SK-N-SH (cell line): Measurements from ENCODE around the gene TMEM63C. TPM values are rescaled to one million over a fixed set of nuclear protein-coding genes. Genes with fewer than 3 reads are reported as not detected.
A peak's percentile ranks its signal among the peaks of the same experiment; 100 is the strongest.

ENCODE experiments used
- CTCF ChIA-PET: fragments of 300-600, 350-600 bp; formaldehyde crosslinking; extraction: SDS; loops from one replicate; lab custom pipeline; 2021; lab: Yijun Ruan, JAX
- POLR2A ChIA-PET: fragments of 350-600 bp; sonication (Branson Sonifier 250); formaldehyde crosslinking; extraction: SDS; loops from one replicate; lab custom pipeline; 2020; ENCODE audit warnings: antibody characterized with exemption, inconsistent platforms; lab: Yijun Ruan, JAX
- DNase-seq: peaks from one replicate; pipeline ENCODE4 v3.0.0; 2012
- H2AFZ ChIP-seq: fragments of 200-600 bp; sonication (generic); 2 replicates; pipeline ENCODE4 v1.8.1; 2016; ENCODE audit warnings: antibody characterized with exemption, mild to moderate bottlenecking, low read depth
- H3F3A ChIP-seq: fragments of 200-600 bp; sonication (generic); replicated peaks from 2 replicates; pipeline ENCODE3; 2016; ENCODE audit warnings: antibody characterized with exemption, mild to moderate bottlenecking; ENCODE audit not compliant: insufficient read depth
- H3K27ac ChIP-seq, 2 experiments: fragments of 200-500 bp in 1 of 2; fragments of 200-600 bp in 1 of 2; sonication (Bioruptor generic) in 1 of 2; sonication (generic), shearing (Covaris generic) in 1 of 2; 2 replicates each; pipeline versions ENCODE4 v1.5.1 to v1.6.1; 2014 to 2016; ENCODE audit warnings: low read depth in 2 of 2, inconsistent platforms in 1 of 2, low read length in 1 of 2, mild to moderate bottlenecking in 1 of 2, mixed read lengths in 1 of 2
- H3K27me3 ChIP-seq: fragments of 200-600 bp; sonication (generic), shearing (Covaris generic); 2 replicates; pipeline ENCODE4 v1.6.1; 2016; ENCODE audit warnings: mixed run types; ENCODE audit not compliant: insufficient read depth
- H3K36me3 ChIP-seq, 2 experiments: fragments of 200-500 bp in 1 of 2; fragments of 200-600 bp in 1 of 2; sonication (Bioruptor generic) in 1 of 2; sonication (generic) in 1 of 2; replicated peaks in 1 of 2; 2 replicates each; pipeline versions ENCODE3 to v1.5.1; 2014 to 2016; ENCODE audit warnings: low read length in 1 of 2, mild to moderate bottlenecking in 1 of 2; ENCODE audit not compliant: insufficient read depth in 2 of 2, control insufficient read depth in 1 of 2
- H3K4me1 ChIP-seq, 2 experiments: fragments of 200-500 bp in 1 of 2; fragments of 200-600 bp in 1 of 2; sonication (Bioruptor generic) in 1 of 2; sonication (generic), shearing (Covaris generic) in 1 of 2; 2 replicates each; pipeline versions ENCODE4 v1.5.1 to v1.6.1; 2014 to 2016; ENCODE audit warnings: low read depth in 1 of 2, low read length in 1 of 2, mixed run types in 1 of 2; ENCODE audit not compliant: insufficient read depth in 2 of 2, control insufficient read depth in 1 of 2
- H3K4me2 ChIP-seq: fragments of 200-600 bp; sonication (generic), shearing (Covaris generic); 2 replicates; pipeline ENCODE4 v1.6.1; 2017; ENCODE audit warnings: mixed run types
- H3K4me3 ChIP-seq, 2 experiments: fragments of 200-500 bp in 1 of 2; fragments of 200-600 bp in 1 of 2; sonication (Bioruptor generic) in 1 of 2; sonication (generic), shearing (Covaris generic) in 1 of 2; 2 replicates each; pipeline versions ENCODE4 v1.5.1 to v1.8.1; 2014 to 2016; ENCODE audit warnings: low read depth in 2 of 2, inconsistent platforms in 1 of 2, low read length in 1 of 2, mild to moderate bottlenecking in 1 of 2, mixed read lengths in 1 of 2, moderate library complexity in 1 of 2
- H3K79me2 ChIP-seq: fragments of 200-600 bp; sonication (generic); 2 replicates; pipeline ENCODE4 v1.8.1; 2017; ENCODE audit warnings: mild to moderate bottlenecking; ENCODE audit not compliant: insufficient read depth
- H3K9ac ChIP-seq: fragments of 200-600 bp; sonication (generic); 2 replicates; pipeline ENCODE4 v1.6.1; 2017; ENCODE audit warnings: mixed run types
- H3K9me2 ChIP-seq: fragments of 200-600 bp; sonication (generic); 2 replicates; pipeline ENCODE4 v1.6.1; 2017; ENCODE audit warnings: mixed run types
- H3K9me3 ChIP-seq: fragments of 200-600 bp; sonication (generic); 2 replicates; pipeline ENCODE4 v1.6.1; 2017; ENCODE audit warnings: mixed run types, mild to moderate bottlenecking, moderate library complexity
- H4K20me1 ChIP-seq: fragments of 200-600 bp; sonication (generic); 2 replicates; pipeline ENCODE4 v1.6.1; 2017; ENCODE audit warnings: mild to moderate bottlenecking, mixed run types; ENCODE audit not compliant: insufficient read depth
- CHD2 ChIP-seq: fragments of 150-350 bp; IDR thresholded peaks from 2 replicates; pipeline ENCODE4 v1.6.1; 2018; ENCODE audit warnings: low read length; ENCODE audit not compliant: partially characterized antibody
- EP300 ChIP-seq, 2 experiments: IDR thresholded peaks; 2 replicates each; pipeline versions ENCODE4 v1.4.0 to v1.6.1; 2012; ENCODE audit warnings: borderline replicate concordance in 1 of 2, low read depth in 1 of 2, low read length in 1 of 2
- FOXJ3 ChIP-seq: sonication (generic); formaldehyde crosslinking; IDR thresholded peaks from 2 replicates; pipeline ENCODE4 v1.5.1; 2020; ENCODE audit warnings: mild to moderate bottlenecking, missing genetic modification reagents
- FOXM1 ChIP-seq: IDR thresholded peaks from 2 replicates; pipeline ENCODE4 v1.4.0; 2012; ENCODE audit warnings: low read depth, mild to moderate bottlenecking
- GABPA ChIP-seq: IDR thresholded peaks from 2 replicates; pipeline ENCODE4 v1.4.0; 2012; ENCODE audit warnings: low read depth, mild to moderate bottlenecking
- GATA2 ChIP-seq: sonication (generic); formaldehyde crosslinking; IDR thresholded peaks from 2 replicates; pipeline ENCODE4 v1.5.0; 2020; ENCODE audit warnings: mild to moderate bottlenecking, missing genetic modification reagents
- IRF3 ChIP-seq: fragments of 150-350 bp; IDR thresholded peaks from 2 replicates; pipeline ENCODE4 v1.6.1; 2016; ENCODE audit warnings: mild to moderate bottlenecking, low read depth, low read length
- MAX ChIP-seq: IDR thresholded peaks from 2 replicates; pipeline ENCODE4 v1.4.0; 2012; ENCODE audit warnings: low read depth
- MEF2A ChIP-seq: IDR thresholded peaks from 2 replicates; pipeline ENCODE4 v1.4.0; 2012; ENCODE audit warnings: low read depth, borderline replicate concordance
- MXI1 ChIP-seq: IDR thresholded peaks from 2 replicates; pipeline ENCODE4 v1.6.1; 2012; ENCODE audit warnings: mild to moderate bottlenecking, low read depth, low read length, improper control_type of control experiment
- PBX3 ChIP-seq: IDR thresholded peaks from 2 replicates; pipeline ENCODE4; 2012
- RCOR1 ChIP-seq: fragments of 150-350 bp; IDR thresholded peaks from 2 replicates; pipeline ENCODE4 v1.6.1; 2017; ENCODE audit warnings: antibody characterized with exemption, low read length
- REST ChIP-seq: IDR thresholded peaks from 2 replicates; pipeline ENCODE4 v1.6.1; 2012; ENCODE audit warnings: mild to moderate bottlenecking, low read depth, low read length, moderate library complexity
- RFX5 ChIP-seq: IDR thresholded peaks from 2 replicates; pipeline ENCODE4 v1.6.1; 2012; ENCODE audit warnings: mild to moderate bottlenecking, improper control_type of control experiment, low read length
- RXRA ChIP-seq: IDR thresholded peaks from 2 replicates; pipeline ENCODE4 v1.4.0; 2012; ENCODE audit warnings: low read depth, mild to moderate bottlenecking, borderline replicate concordance
- TEAD4 ChIP-seq: IDR thresholded peaks from 2 replicates; pipeline ENCODE4 v1.4.0; 2012; ENCODE audit warnings: mild to moderate bottlenecking, borderline replicate concordance; ENCODE audit not compliant: insufficient read depth
- YY1 ChIP-seq: IDR thresholded peaks from 2 replicates; pipeline ENCODE4 v1.4.0; 2012; ENCODE audit warnings: low read depth, mild to moderate bottlenecking
- WGBS: methylation state at CpG from one replicate; pipeline ENCODE4 v1.1.6; 2017; ENCODE audit warnings: low lambda C conversion rate; 5-methylcytosine and 5-hydroxymethylcytosine counted together
- polyA plus RNA-seq, 3 experiments: library from polyadenylated mRNA; depleted of rRNA; stranded (reverse); fragments of >200 nt; gene quantifications; 2 replicates each; pipeline ENCODE4 v1.2.3, GENCODE V29; 2012

TMEM63C gene
- polyA plus RNA-seq, 1 of the 3 experiments (the other 2 are of a cell fraction), result 0.25 TPM

GRCh38 chr14:77240336-77240915 lies 58.8 kb downstream of the TMEM63C start:
- H4K20me1 ChIP-seq, result no peaks in the 10 kb centered on the region
- no peak overlapping the region for H3K4me2 ChIP-seq
- no peak for DNase-seq
- H3K9ac ChIP-seq, result no peak overlapping the region
- H3K9me3 ChIP-seq, result no peaks in the 10 kb centered on the region
- no peaks in the 10 kb centered on the region for H3K9me2 ChIP-seq
- no peaks in the 10 kb centered on the region for H3K4me1 ChIP-seq
- TF ChIP-seq MXI1, result no peak
- TF ChIP-seq FOXM1, result no peak
- no peak for TF ChIP-seq TEAD4
- no peak for TF ChIP-seq IRF3
- no peak for TF ChIP-seq RFX5
- no peak for TF ChIP-seq RXRA
- no peak for TF ChIP-seq MAX
- TF ChIP-seq GABPA, result no peak
- no peak for TF ChIP-seq FOXJ3 (CRISPR knock-in tag)
- no peak for TF ChIP-seq PBX3
- no peak for TF ChIP-seq RCOR1
- TF ChIP-seq MEF2A, result no peak
- no peak for TF ChIP-seq GATA2
- no peak for TF ChIP-seq CHD2
- TF ChIP-seq EP300 (IDR thresholded peaks at IDR 0.05; ENCODE audit: borderline replicate concordance in 1 of 2, low read depth in 1 of 2, low read length in 1 of 2), result no peak
- H3K27me3 ChIP-seq, result no peaks in the 10 kb centered on the region; the same call in 1 of the 2 replicates
- no peak overlapping the region for H3K4me3 ChIP-seq
- H3K79me2 ChIP-seq, result no peaks in the 10 kb centered on the region
- 73% methylated on average over 11 of the region's 15 CpGs for WGBS
- ChIA-PET POLR2A (no interaction called here), CTCF (interaction anchor here (0.8 to 1.9 kb wide), 2 partner anchors 27 to 88 kb away, joined by 3 to 10 read pairs; no protein-coding TSS in a partner anchor)
- H2AFZ ChIP-seq, result no peak overlapping the region
- no peak overlapping the region for H3K27ac ChIP-seq
- H3K36me3 ChIP-seq, result no peaks in the 10 kb centered on the region
- no peaks in the 10 kb centered on the region for H3F3A ChIP-seq

- Histone ChIP-seq H3K4me3 (no peak overlapping the region), H3F3A (no peaks in the 10 kb centered on the region), H3K9ac (no peak overlapping the region), H3K27ac (no peak overlapping the region), H3K9me3 (no peaks in the 10 kb centered on the region), H3K36me3 (no peaks in the 10 kb centered on the region), H3K27me3 (no peaks in the 10 kb centered on the region; the same call in 1 of the 2 replicates), H3K4me1 (no peaks in the 10 kb centered on the region), H2AFZ (no peak overlapping the region), H4K20me1 (no peaks in the 10 kb centered on the region), H3K4me2 (no peak overlapping the region), H3K79me2 (no peaks in the 10 kb centered on the region), H3K9me2 (no peaks in the 10 kb centered on the region)
- DNase-seq, result no peak
- ChIA-PET CTCF (interaction anchor here (1.0 kb wide), 1 partner anchor 38 kb away, joined by 3 read pairs; no protein-coding TSS in a partner anchor), POLR2A (no interaction called here)
- TF ChIP-seq CHD2, result no peak
- no peak for TF ChIP-seq YY1
- TF ChIP-seq REST, result peak; percentile 88
- 61% methylated on average over 2 of the region's 2 CpGs for WGBS
Observed at GRCh38 chr14:77241955-77242354, 60.4 kb downstream of the TMEM63C start.
